Fibroblast of the aortic adventitia (primary cell): Measurements from ENCODE around the gene EGFR. TPM values are rescaled to one million over a fixed set of nuclear protein-coding genes. Genes with fewer than 3 reads are reported as not detected.

ENCODE experiments used
- DNase-seq: peaks from one replicate; pipeline ENCODE4 v3.0.0-alpha.2; 2010; ENCODE audit warnings: low read depth
- H3K4me3 ChIP-seq: 2 replicates; pipeline ENCODE4 v1.5.1; 2011; ENCODE audit warnings: low read depth, mild to moderate bottlenecking, control low read depth, low read length, moderate library complexity
- CTCF ChIP-seq: IDR thresholded peaks from 2 replicates; pipeline ENCODE4 v1.5.1; 2011; ENCODE audit warnings: mild to moderate bottlenecking, low read length, control low read depth, inconsistent platforms; ENCODE audit not compliant: insufficient read depth
- total RNA-seq: library from RNA; depleted of rRNA; stranded (reverse); fragments of >200 nt; gene quantifications from 2 replicates; pipeline ENCODE4 v1.2.3, GENCODE V29; 2012; ENCODE audit warnings: low replicate concordance

The EGFR gene
- total RNA-seq, 1 donor = 147 TPM

- no peak for DNase-seq
- TF ChIP-seq CTCF = no peak
- H3K4me3 ChIP-seq = no peak overlapping the region
These were observed 187.6 kb downstream of the EGFR start for GRCh38 chr7:55206235-55207029.

- no peak for DNase-seq
- no peak for TF ChIP-seq CTCF
- H3K4me3 ChIP-seq = no peak overlapping the region
These were observed 188.8 kb downstream of the EGFR start for GRCh38 chr7:55207436-55208125.

- TF ChIP-seq CTCF = no peak
- H3K4me3 ChIP-seq = no peak overlapping the region
- no peak for DNase-seq
These were observed 190.5 kb downstream of the EGFR start for GRCh38 chr7:55209366-55209765.

GRCh38 chr7:55210176-55210575 is 191.4 kb downstream of the EGFR start:
- no peak for DNase-seq
- TF ChIP-seq CTCF = no peak
- H3K4me3 ChIP-seq = no peak overlapping the region

GRCh38 chr7:55210716-55211115 is 191.9 kb downstream of the EGFR start:
- no peak for TF ChIP-seq CTCF
- peak; percentile 51 for DNase-seq
- no peak overlapping the region for H3K4me3 ChIP-seq

- DNase-seq = no peak
- TF ChIP-seq CTCF = no peak
These were observed 192.9 kb downstream of the EGFR start for GRCh38 chr7:55211726-55212125.

More at GRCh38 chr7:55211726-55212125, 192.9 kb downstream of the EGFR start:
- no peak overlapping the region for H3K4me3 ChIP-seq
